ENCODE results near the gene HEMK1. TPM values are rescaled to one million over a fixed set of nuclear protein-coding genes. Genes with fewer than 3 reads are reported as not detected.

HEMK1 gene
- total and polyA plus RNA-seq, 2 donors (not counting 3 experiments of a cell fraction or from before 2014, with no cell fraction given), result 14.2 to 15.2 TPM

DNA sequence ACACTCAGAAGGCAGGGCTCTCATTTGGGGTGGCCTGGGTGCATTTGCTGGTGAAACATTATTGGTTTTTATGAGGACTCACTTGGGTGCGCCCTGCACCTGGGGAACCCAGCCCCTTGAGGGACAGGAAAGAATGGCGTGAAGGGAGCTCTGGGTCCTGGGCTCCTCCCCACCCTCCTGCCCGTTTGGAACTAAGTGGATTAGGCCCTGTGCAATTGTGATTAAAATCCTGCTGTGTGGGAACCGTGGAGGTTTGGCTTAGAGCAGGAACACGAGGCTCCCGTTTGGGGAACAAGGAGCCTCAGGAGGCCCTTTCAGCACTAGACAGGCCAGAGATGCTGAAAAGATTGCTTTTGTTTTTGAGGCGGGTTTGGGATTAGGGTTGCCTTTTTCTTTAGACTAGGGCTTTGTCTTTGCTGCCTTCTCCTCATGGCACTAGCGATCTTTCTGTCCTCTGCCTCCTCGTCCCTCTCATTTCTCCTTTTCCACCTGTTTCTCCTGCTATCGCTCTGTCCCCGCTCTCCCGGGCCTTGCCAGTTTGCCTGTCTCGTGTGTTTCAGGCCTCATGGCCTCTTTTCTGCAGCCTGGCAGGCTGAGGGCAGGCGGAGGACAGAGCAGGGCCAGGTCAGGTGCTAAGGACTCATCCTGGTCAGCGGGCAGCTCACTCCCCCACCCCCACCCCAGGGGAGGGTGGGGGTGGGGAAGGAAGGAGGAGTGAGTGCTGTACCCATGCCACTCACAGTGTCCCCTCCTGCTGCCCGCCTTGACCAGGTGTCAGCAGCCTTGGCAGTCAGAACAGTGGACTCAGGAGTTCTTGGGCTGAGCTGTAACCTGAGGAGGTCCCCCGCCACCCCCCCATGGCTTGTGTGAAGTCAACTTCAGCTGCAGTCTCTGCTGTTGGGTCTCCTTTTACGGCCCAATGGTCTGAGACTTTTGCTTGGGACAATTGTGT is 56.2 kb downstream of the HEMK1 start:
- H3K79me2 ChIP-seq (ENCODE audit: control insufficient read depth, insufficient read depth, low read length), result no peaks in the 10 kb centered on the region
- no peaks in the 10 kb centered on the region for H4K20me1 ChIP-seq (replicated peaks; ENCODE audit: control insufficient read depth, extremely low read depth, insufficient read depth, low read length)
- intact Hi-C loops (cut with micrococcal nuclease) (no loop called here), dilution Hi-C loops (cut with MboI; ENCODE audit: extremely low pct_ligation_motif_present, low sequenced_read_pairs) (no loop called here)
- H3K9me1 ChIP-seq (replicated peaks; ENCODE audit: control insufficient read depth, extremely low read depth, insufficient read depth, low read length), result no peaks in the 10 kb centered on the region
- TF ChIP-seq GATA2 (IDR thresholded peaks at IDR 0.05; ENCODE audit: insufficient read depth, insufficient read length, low read depth, low read length) (no peak), POLR2AphosphoS5 (IDR thresholded peaks at IDR 0.05; ENCODE audit: insufficient read depth, low read depth, low read length) (no peak), POLR2A (IDR thresholded peaks at IDR 0.05; ENCODE audit: low read depth, low read length) (no peak), MYC (IDR thresholded peaks at IDR 0.05; ENCODE audit: low read depth, low read length) (no peak), FOS (IDR thresholded peaks at IDR 0.05; ENCODE audit: borderline replicate concordance, insufficient read depth, low read length) (no peak), EZH2 (IDR thresholded peaks at IDR 0.05; ENCODE audit: borderline replicate concordance, low read depth, low read length, severe bottlenecking) (no peak), JUN (IDR thresholded peaks at IDR 0.05; ENCODE audit: borderline replicate concordance, insufficient read depth, insufficient read length, low read depth) (no peak)
- TF ChIP-seq, protein P1, sequence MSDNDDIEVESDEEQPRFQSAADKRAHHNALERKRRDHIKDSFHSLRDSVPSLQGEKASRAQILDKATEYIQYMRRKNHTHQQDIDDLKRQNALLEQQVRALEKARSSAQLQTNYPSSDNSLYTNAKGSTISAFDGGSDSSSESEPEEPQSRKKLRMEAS (IDR thresholded peaks at IDR 0.05; ENCODE audit: insufficient read depth, insufficient read length), result no peak
- TF ChIP-seq, protein P2, sequence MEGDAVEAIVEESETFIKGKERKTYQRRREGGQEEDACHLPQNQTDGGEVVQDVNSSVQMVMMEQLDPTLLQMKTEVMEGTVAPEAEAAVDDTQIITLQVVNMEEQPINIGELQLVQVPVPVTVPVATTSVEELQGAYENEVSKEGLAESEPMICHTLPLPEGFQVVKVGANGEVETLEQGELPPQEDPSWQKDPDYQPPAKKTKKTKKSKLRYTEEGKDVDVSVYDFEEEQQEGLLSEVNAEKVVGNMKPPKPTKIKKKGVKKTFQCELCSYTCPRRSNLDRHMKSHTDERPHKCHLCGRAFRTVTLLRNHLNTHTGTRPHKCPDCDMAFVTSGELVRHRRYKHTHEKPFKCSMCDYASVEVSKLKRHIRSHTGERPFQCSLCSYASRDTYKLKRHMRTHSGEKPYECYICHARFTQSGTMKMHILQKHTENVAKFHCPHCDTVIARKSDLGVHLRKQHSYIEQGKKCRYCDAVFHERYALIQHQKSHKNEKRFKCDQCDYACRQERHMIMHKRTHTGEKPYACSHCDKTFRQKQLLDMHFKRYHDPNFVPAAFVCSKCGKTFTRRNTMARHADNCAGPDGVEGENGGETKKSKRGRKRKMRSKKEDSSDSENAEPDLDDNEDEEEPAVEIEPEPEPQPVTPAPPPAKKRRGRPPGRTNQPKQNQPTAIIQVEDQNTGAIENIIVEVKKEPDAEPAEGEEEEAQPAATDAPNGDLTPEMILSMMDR (IDR thresholded peaks at IDR 0.05; ENCODE audit: extremely low read depth in 1 of 2, insufficient read depth in 1 of 2, low read depth in 1 of 2, low read length in 2 of 2), result no peak
- H3K27ac ChIP-seq (ENCODE audit: insufficient read depth, low read depth, low read length), result no peak overlapping the region
- no peaks in the 10 kb centered on the region for H3K9me3 ChIP-seq (replicated peaks; ENCODE audit: control insufficient read depth, insufficient read depth, low read length)
- no TSS peak for BruUV-seq (replicated peaks)
- no peak for DNase-seq (ENCODE audit: low read depth, low spot score)
- H3K4me2 ChIP-seq (ENCODE audit: insufficient read depth, low read length), result no peak overlapping the region
- CTCF ChIA-PET, result interaction anchor here (1.3 to 1.9 kb wide), 2 partner anchors 9 to 27 kb away, joined by 4 to 5 read pairs; partner anchors contain the start of gene MAPKAPK3
- FAIRE-seq, result no peak
- H3K4me3 ChIP-seq (replicated peaks in 1 of 3; ENCODE audit: insufficient read depth in 1 of 3, low read depth in 1 of 3, low read length in 3 of 3), result no peak overlapping the region
- H2AFZ ChIP-seq (ENCODE audit: low read depth, low read length), result no peak overlapping the region
- H3K27me3 ChIP-seq (ENCODE audit: control insufficient read depth in 2 of 2, insufficient read depth in 2 of 2, low read length in 2 of 2), result no peaks in the 10 kb centered on the region
- POLR2A ChIA-PET, result no interaction called here
- no peaks in the 10 kb centered on the region for H3K36me3 ChIP-seq (ENCODE audit: control insufficient read depth in 2 of 2, extremely low read depth in 1 of 2, insufficient read depth in 2 of 2, low read length in 2 of 2)
- H3K4me1 ChIP-seq (ENCODE audit: control insufficient read depth, extremely low read depth, insufficient read depth, low read length), result peaks cover 7% of the 10 kb centered on the region
- H3K9ac ChIP-seq (replicated peaks; ENCODE audit: extremely low read depth, insufficient read depth, low read length), result no peak overlapping the region
